Measurements from ENCODE around the gene MBIP.
"Not testable (repeated sequence)": the region's sequence is repeated elsewhere in the genome, so short reads cannot be mapped to it uniquely, and the experiment has no call there.

DNA sequence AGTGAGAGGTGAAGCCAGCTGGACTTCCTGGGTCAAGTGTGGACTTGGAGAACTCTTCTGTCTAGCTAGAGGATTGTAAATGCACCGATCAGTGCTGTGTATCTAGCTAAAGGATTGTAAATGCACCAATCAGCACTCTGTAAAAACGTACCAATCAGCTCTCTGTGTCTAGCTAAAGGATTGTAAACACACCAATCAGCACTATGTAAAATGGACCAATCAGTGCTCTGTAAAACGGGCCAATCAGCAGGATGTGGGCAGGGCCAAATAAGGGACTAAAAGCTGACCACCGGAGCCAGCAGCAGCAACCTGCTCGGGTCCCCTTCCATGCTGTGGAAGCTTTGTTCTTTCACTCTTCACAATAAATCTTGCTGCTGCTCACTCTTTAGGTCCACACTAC lies 21.4 kb upstream of the MBIP start:
- TF ChIP-seq, protein P1, sequence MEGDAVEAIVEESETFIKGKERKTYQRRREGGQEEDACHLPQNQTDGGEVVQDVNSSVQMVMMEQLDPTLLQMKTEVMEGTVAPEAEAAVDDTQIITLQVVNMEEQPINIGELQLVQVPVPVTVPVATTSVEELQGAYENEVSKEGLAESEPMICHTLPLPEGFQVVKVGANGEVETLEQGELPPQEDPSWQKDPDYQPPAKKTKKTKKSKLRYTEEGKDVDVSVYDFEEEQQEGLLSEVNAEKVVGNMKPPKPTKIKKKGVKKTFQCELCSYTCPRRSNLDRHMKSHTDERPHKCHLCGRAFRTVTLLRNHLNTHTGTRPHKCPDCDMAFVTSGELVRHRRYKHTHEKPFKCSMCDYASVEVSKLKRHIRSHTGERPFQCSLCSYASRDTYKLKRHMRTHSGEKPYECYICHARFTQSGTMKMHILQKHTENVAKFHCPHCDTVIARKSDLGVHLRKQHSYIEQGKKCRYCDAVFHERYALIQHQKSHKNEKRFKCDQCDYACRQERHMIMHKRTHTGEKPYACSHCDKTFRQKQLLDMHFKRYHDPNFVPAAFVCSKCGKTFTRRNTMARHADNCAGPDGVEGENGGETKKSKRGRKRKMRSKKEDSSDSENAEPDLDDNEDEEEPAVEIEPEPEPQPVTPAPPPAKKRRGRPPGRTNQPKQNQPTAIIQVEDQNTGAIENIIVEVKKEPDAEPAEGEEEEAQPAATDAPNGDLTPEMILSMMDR (IDR thresholded peaks at IDR 0.05; ENCODE audit: insufficient read depth, low read length, poor library complexity, severe bottlenecking) = not testable (repeated sequence)
- not testable (repeated sequence) for TF ChIP-seq EZH2phosphoT487 (conservative IDR thresholded peaks at IDR 0.05; ENCODE audit: low read length)

All from SU-DHL-6 (cell line).